Erythroblast (primary cell): ENCODE measurements around the gene ARAP1.

Source experiments
- GATA1 ChIP-seq: IDR thresholded peaks from 2 replicates; pipeline ENCODE4 v1.6.1; 2011; ENCODE audit warnings: low read depth, mild to moderate bottlenecking, control low read depth, low read length, moderate library complexity
- POLR2A ChIP-seq: IDR thresholded peaks from 2 replicates; pipeline ENCODE4 v1.6.1; 2011; ENCODE audit warnings: mild to moderate bottlenecking, low read length

DNA sequence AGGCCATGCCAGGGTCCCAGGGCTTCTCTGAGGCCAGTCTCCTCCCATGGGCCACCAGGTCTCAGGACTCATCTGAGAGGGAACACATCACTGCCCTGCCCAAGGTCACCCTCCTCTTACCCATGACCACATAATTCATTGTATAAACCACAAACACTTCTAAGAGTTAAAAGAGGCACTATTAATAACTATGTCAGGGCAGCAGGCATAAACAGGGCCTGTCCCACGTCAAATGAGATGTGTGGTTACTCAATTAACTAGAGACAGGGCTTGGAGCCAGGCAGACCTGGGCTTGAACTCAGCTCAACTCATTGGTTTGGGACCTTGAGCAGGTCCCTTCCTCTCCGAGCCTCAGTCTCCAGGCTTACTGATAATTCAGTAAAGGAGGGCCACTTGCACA lies 33.1 kb downstream of the ARAP1 start:
- TF ChIP-seq POLR2A, result no peak
- TF ChIP-seq GATA1, result no peak
